Activated CD8-positive, alpha-beta T cell treated with anti-CD3 and anti-CD28 coated beads for 36 hours (primary cell): ENCODE measurements around the gene LRIG1. TPM values are rescaled to one million over a fixed set of nuclear protein-coding genes. Genes with fewer than 3 reads are reported as not detected.

ENCODE experiments used
- ATAC-seq: fragments of 200-7000 bp; cut with Tn5 transposase; one replicate; pipeline ENCODE4 v1.10.0; 2021; ENCODE audit warnings: mild to moderate bottlenecking, moderate library complexity
- CTCF ChIA-PET: fragments of 350-600 bp; sonication (Branson Sonifier 250); formaldehyde crosslinking; loops from one replicate; lab custom pipeline; 2021; ENCODE audit warnings: antibody characterized with exemption; lab: Charles Lee
- POLR2A ChIA-PET: fragments of 350-600 bp; sonication (Branson Sonifier 250); formaldehyde crosslinking; loops from one replicate; lab custom pipeline; 2021; ENCODE audit warnings: antibody characterized with exemption; lab: Charles Lee
- DNase-seq: peaks from one replicate; pipeline ENCODE4 v3.0.0-alpha.2; 2020
- H3K27ac Mint-ChIP-seq: one replicate; pipeline ENCODE4 v1.8.0; 2021; ENCODE audit warnings: mild to moderate bottlenecking, mixed read lengths
- H3K27me3 Mint-ChIP-seq: one replicate; pipeline ENCODE4 v1.8.0; 2021; ENCODE audit warnings: mixed read lengths
- H3K36me3 Mint-ChIP-seq: one replicate; pipeline ENCODE4 v1.8.0; 2021; ENCODE audit warnings: low read depth, mixed read lengths
- H3K4me1 Mint-ChIP-seq: one replicate; pipeline ENCODE4 v1.8.0; 2021; ENCODE audit warnings: low read depth, mixed read lengths
- H3K4me3 Mint-ChIP-seq: one replicate; pipeline ENCODE4 v1.8.0; 2021; ENCODE audit warnings: mild to moderate bottlenecking, moderate library complexity, mixed read lengths
- H3K9me3 Mint-ChIP-seq: one replicate; pipeline ENCODE4 v1.8.0; 2021; ENCODE audit warnings: mixed read lengths
- intact Hi-C: fragments of 100-400 bp; cut with micrococcal nuclease; formaldehyde crosslinking; loops from one replicate; pipeline ENCODE4 v1.10.0; 2022
- total RNA-seq, 2 experiments: library from RNA; stranded (reverse); gene quantifications; one replicate each; pipeline ENCODE4 v1.2.3, GENCODE V29; 2021
- TF ChIP-seq, protein P1 (sequence below): fragments of 200-600 bp; IDR thresholded peaks from one replicate; pipeline ENCODE4 v1.8.0; 2022; ENCODE audit warnings: antibody characterized with exemption, mild to moderate bottlenecking

The LRIG1 gene
- total RNA-seq, 2 experiments from 2014 or later, result 12.7 to 13.0 TPM

DNA sequence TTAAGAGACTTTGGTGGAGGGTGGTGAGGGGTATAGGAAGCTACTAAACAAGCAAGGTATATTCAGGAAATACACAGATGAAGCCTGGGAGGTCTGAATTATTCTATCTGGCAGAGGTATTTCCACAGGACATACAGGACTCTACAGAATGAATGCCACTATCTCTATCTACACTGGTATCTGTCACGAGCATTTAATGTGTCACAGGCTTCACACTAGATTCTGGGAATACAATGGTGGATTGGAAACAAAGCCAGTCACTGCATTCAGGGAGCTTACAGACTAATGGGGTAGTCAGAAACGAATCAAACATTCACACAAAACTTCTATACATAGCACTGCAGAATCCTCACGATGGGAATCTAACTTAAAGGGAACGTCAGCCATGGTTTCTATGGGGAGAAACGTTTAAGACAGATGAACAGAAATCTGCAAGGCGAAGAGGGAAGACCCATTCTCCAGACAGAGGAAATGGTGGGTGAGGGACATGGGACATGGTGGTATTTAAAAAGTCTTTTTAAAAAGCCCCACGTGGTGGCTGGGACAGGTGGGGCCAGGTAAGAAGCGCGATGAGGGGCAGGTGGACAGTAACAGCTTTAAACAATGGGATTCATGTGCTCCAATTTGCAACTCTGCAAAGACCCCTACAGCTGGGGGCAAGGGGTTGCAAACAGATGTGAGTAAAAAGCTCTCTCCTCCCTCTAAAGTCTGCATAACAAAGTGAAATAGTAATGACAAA is 16.5 kb downstream of the LRIG1 start:
- TF ChIP-seq, protein P1, sequence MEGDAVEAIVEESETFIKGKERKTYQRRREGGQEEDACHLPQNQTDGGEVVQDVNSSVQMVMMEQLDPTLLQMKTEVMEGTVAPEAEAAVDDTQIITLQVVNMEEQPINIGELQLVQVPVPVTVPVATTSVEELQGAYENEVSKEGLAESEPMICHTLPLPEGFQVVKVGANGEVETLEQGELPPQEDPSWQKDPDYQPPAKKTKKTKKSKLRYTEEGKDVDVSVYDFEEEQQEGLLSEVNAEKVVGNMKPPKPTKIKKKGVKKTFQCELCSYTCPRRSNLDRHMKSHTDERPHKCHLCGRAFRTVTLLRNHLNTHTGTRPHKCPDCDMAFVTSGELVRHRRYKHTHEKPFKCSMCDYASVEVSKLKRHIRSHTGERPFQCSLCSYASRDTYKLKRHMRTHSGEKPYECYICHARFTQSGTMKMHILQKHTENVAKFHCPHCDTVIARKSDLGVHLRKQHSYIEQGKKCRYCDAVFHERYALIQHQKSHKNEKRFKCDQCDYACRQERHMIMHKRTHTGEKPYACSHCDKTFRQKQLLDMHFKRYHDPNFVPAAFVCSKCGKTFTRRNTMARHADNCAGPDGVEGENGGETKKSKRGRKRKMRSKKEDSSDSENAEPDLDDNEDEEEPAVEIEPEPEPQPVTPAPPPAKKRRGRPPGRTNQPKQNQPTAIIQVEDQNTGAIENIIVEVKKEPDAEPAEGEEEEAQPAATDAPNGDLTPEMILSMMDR, result no peak
- ChIA-PET CTCF (interaction anchor here (1.1 to 1.7 kb wide), 2 partner anchors 10 to 77 kb away, joined by 3 to 5 read pairs; no protein-coding TSS in a partner anchor), POLR2A (interaction anchor here (3.0 to 5.7 kb wide), 2 partner anchors 10 to 14 kb away, joined by 9 to 33 read pairs; no protein-coding TSS in a partner anchor)
- intact Hi-C loops, result no loop called here
- Mint-ChIP-seq H3K4me1 (peaks cover 70% of the 10 kb centered on the region), H3K9me3 (peaks cover 8% of the 10 kb centered on the region), H3K27ac (no peak overlapping the region), H3K4me3 (no peak overlapping the region), H3K27me3 (peaks cover 1% of the 10 kb centered on the region), H3K36me3 (peaks cover 13% of the 10 kb centered on the region)
- no peak for ATAC-seq
- no peak for DNase-seq

DNA sequence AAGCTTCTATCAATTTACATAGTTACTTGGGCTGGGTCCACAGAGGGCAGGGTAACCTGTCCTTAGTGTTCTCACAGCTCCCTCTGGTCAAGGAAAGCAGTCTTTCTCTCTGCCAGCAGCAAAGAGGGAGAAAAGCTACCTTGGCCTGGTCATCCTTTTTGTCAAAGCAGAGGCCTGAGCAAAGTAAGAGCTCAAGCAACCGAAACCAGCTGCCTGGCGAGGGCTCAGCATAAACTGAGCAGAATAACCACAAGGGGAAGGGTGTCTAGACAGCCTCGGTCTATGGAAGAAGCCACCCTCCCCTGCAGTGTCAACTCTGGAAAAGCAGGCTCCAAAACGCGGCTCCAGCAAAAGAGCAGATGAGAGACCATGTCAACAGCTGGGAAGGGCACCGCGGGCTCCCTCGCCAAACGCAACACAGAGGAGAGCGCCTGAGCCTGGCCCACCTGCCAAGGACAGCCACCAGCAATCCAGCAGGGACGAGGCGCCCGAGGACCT is 17.4 kb downstream of the LRIG1 start:
- Mint-ChIP-seq H3K36me3 (peaks cover 21% of the 10 kb centered on the region), H3K27ac (no peak overlapping the region), H3K4me1 (peaks cover 71% of the 10 kb centered on the region), H3K27me3 (peaks cover 1% of the 10 kb centered on the region), H3K9me3 (peaks cover 9% of the 10 kb centered on the region), H3K4me3 (no peak overlapping the region)
- TF ChIP-seq, protein P1, result no peak
- POLR2A ChIA-PET, result interaction anchor here (3.0 to 5.7 kb wide), 2 partner anchors 11 to 14 kb away, joined by 9 to 33 read pairs; no protein-coding TSS in a partner anchor
- DNase-seq (no peak), ATAC-seq (no peak)
- intact Hi-C loops, result no loop called here
- CTCF ChIA-PET, result interaction anchor here (0.9 to 2.1 kb wide), 6 partner anchors 8 to 76 kb away, joined by 3 to 7 read pairs (median 5); no protein-coding TSS in a partner anchor

DNA sequence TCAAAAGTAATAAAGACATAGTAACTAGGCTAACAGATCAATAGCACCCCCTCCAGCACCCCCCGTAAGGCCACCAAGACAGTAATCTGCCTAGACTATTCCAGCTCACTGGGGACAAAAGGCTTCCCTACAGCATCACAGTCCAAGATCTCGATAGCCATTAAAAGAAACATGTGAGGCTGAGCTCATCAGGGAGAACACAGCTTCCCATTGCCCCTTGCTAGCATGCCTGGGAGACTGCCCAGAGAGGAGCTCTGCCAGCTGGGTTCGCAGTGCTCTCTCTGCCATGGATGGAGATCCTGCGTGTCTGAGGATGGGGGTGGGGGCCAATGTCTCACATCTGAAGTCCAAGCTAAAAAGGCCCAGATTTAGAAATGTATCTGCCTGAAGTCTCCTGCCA is 17.8 kb downstream of the LRIG1 start:
- intact Hi-C loops, result no loop called here
- Mint-ChIP-seq H3K27ac (no peak overlapping the region), H3K4me3 (no peak overlapping the region), H3K27me3 (peaks cover 1% of the 10 kb centered on the region), H3K36me3 (peaks cover 21% of the 10 kb centered on the region), H3K4me1 (peaks cover 73% of the 10 kb centered on the region), H3K9me3 (peaks cover 9% of the 10 kb centered on the region)
- TF ChIP-seq, protein P1, result no peak
- no peak for DNase-seq
- CTCF ChIA-PET, result interaction anchor here (0.9 to 2.1 kb wide), 6 partner anchors 9 to 75 kb away, joined by 3 to 7 read pairs (median 5); no protein-coding TSS in a partner anchor
- POLR2A ChIA-PET, result interaction anchor here (0.8 to 5.7 kb wide), 3 partner anchors 10 to 13 kb away, joined by 3 to 33 read pairs (median 9); no protein-coding TSS in a partner anchor
- no peak for ATAC-seq

DNA sequence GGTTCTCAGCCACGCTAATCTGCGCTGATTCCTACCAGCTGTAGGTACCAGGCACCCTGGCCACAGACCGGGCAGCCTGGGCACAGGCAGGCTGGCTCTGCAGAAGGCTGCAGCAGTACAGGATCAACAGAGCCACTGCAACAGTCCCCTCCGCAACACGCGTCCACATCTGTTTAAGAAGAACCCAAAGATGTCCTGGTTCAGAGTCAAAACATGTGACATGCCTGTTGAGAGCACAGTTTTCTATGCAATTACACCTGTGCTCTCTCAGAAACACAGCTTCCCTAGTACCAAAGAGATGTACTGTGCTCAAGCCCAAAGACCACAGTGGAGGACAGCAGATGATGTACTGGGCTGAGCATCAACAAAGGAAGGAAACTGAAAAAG is 18.8 kb downstream of the LRIG1 start:
- Mint-ChIP-seq H3K27me3 (peaks cover 1% of the 10 kb centered on the region), H3K4me3 (peak overlapping the region; percentile 2), H3K27ac (peak overlapping the region; percentile 93), H3K4me1 (peaks cover 78% of the 10 kb centered on the region), H3K9me3 (peaks cover 9% of the 10 kb centered on the region), H3K36me3 (peaks cover 21% of the 10 kb centered on the region)
- no peak for ATAC-seq
- ChIA-PET CTCF (interaction anchor here (0.8 to 2.3 kb wide), 3 partner anchors 12 to 76 kb away, joined by 3 to 12 read pairs (median 7); no protein-coding TSS in a partner anchor), POLR2A (interaction anchor here (1.6 to 5.7 kb wide), 3 partner anchors 9 to 12 kb away, joined by 8 to 33 read pairs (median 9); no protein-coding TSS in a partner anchor)
- no peak for DNase-seq
- intact Hi-C loops, result no loop called here
- TF ChIP-seq, protein P1, result no peak
